ENCODE measurements around the gene TMEM106C.

- TF ChIP-seq, protein P1, sequence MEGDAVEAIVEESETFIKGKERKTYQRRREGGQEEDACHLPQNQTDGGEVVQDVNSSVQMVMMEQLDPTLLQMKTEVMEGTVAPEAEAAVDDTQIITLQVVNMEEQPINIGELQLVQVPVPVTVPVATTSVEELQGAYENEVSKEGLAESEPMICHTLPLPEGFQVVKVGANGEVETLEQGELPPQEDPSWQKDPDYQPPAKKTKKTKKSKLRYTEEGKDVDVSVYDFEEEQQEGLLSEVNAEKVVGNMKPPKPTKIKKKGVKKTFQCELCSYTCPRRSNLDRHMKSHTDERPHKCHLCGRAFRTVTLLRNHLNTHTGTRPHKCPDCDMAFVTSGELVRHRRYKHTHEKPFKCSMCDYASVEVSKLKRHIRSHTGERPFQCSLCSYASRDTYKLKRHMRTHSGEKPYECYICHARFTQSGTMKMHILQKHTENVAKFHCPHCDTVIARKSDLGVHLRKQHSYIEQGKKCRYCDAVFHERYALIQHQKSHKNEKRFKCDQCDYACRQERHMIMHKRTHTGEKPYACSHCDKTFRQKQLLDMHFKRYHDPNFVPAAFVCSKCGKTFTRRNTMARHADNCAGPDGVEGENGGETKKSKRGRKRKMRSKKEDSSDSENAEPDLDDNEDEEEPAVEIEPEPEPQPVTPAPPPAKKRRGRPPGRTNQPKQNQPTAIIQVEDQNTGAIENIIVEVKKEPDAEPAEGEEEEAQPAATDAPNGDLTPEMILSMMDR (conservative IDR thresholded peaks at IDR 0.05; ENCODE audit: low read depth, low read length): no peak
- TF ChIP-seq RFX5 (IDR thresholded peaks at IDR 0.05; ENCODE audit: low read depth, low read length) (no peak), POLR2A (IDR thresholded peaks at IDR 0.05; ENCODE audit: low read depth, low read length) (no peak), CEBPB (IDR thresholded peaks at IDR 0.05; ENCODE audit: low read depth, low read length) (no peak), FOS (IDR thresholded peaks at IDR 0.05; ENCODE audit: low read depth, low read length) (no peak), MXI1 (IDR thresholded peaks at IDR 0.05; ENCODE audit: borderline replicate concordance, low read depth, low read length) (no peak), USF2 (IDR thresholded peaks at IDR 0.05; ENCODE audit: low read depth, low read length) (no peak), RAD21 (IDR thresholded peaks at IDR 0.05; ENCODE audit: low read length) (no peak)
These were observed 23.4 kb downstream of the TMEM106C start for GRCh38 chr12:47986832-47987231.

All from IMR-90 (cell line).